DND-41 (cell line): ENCODE data around the gene SLC6A12.

Experiments used
- ATAC-seq: fragments of 200-7000 bp; cut with Tn5 transposase; 3 replicates; pipeline ENCODE4 v1.9.1; 2021; ENCODE audit warnings: low read depth; ENCODE audit not compliant: insufficient read depth
- DNase-seq: peaks from one replicate; pipeline ENCODE4 v3.0.0-alpha.2; 2020
- H2AFZ ChIP-seq: 2 replicates; pipeline ENCODE4 v1.6.0; 2012; ENCODE audit warnings: low read depth, low read length
- H3K27ac ChIP-seq: 2 replicates; pipeline ENCODE4 v1.5.1; 2012; ENCODE audit warnings: low read length, inconsistent platforms
- H3K27me3 ChIP-seq: fragments of 200-600 bp; sonication (generic); 2 replicates; pipeline ENCODE4 v1.6.0; 2012; ENCODE audit warnings: low read length, mild to moderate bottlenecking, inconsistent platforms; ENCODE audit not compliant: insufficient read depth, poor library complexity
- H3K36me3 ChIP-seq: 2 replicates; pipeline ENCODE4 v1.5.1; 2012; ENCODE audit warnings: low read length, inconsistent platforms; ENCODE audit not compliant: insufficient read depth
- H3K4me1 ChIP-seq: 2 replicates; pipeline ENCODE4 v1.5.1; 2012; ENCODE audit warnings: mild to moderate bottlenecking, low read length; ENCODE audit not compliant: insufficient read depth
- H3K4me2 ChIP-seq: 2 replicates; pipeline ENCODE4 v1.6.0; 2012; ENCODE audit warnings: mild to moderate bottlenecking, moderate library complexity, low read length, inconsistent platforms; ENCODE audit not compliant: insufficient read depth
- H3K4me3 ChIP-seq, 2 experiments: fragments of 200-600 bp in 1 of 2; shearing (Covaris generic) in 1 of 2; 2 replicates each; pipeline ENCODE4 v1.5.1; 2012 to 2016; ENCODE audit warnings: inconsistent platforms in 2 of 2, low read length in 2 of 2, mild to moderate bottlenecking in 2 of 2, low read depth in 1 of 2, moderate library complexity in 1 of 2
- H3K79me2 ChIP-seq: 2 replicates; pipeline ENCODE4 v1.6.0; 2012; ENCODE audit warnings: low read length, inconsistent platforms; ENCODE audit not compliant: insufficient read depth
- H3K9ac ChIP-seq: 2 replicates; pipeline ENCODE4 v1.6.0; 2012; ENCODE audit warnings: low read depth, mild to moderate bottlenecking, inconsistent platforms, low read length, moderate library complexity
- H3K9me3 ChIP-seq: 2 replicates; pipeline ENCODE4 v1.5.1; 2012; ENCODE audit warnings: low read length, moderate library complexity, mild to moderate bottlenecking, inconsistent platforms; ENCODE audit not compliant: insufficient read depth, severe bottlenecking
- H4K20me1 ChIP-seq: 2 replicates; pipeline ENCODE4 v1.6.0; 2012; ENCODE audit warnings: low read length; ENCODE audit not compliant: insufficient read depth
- CTCF ChIP-seq: IDR thresholded peaks from 2 replicates; pipeline ENCODE4 v1.5.1; 2012; ENCODE audit warnings: borderline replicate concordance, low read length, moderate library complexity, mild to moderate bottlenecking; ENCODE audit not compliant: poor library complexity, severe bottlenecking; ENCODE audit errors: extremely low read depth
- EZH2 ChIP-seq: IDR thresholded peaks from 3 replicates; pipeline ENCODE4 v1.6.1; 2012; ENCODE audit warnings: borderline replicate concordance, low read depth, mild to moderate bottlenecking, moderate library complexity, low read length, inconsistent platforms; ENCODE audit not compliant: severe bottlenecking

The SLC6A12 gene

GRCh38 chr12:174124-174523 is 39.8 kb downstream of the SLC6A12 start:
- Histone ChIP-seq H3K4me1 (no peaks in the 10 kb centered on the region), H2AFZ (no peak overlapping the region), H4K20me1 (no peaks in the 10 kb centered on the region), H3K36me3 (no peaks in the 10 kb centered on the region), H3K9me3 (no peaks in the 10 kb centered on the region), H3K27ac (no peak overlapping the region), H3K79me2 (no peaks in the 10 kb centered on the region), H3K4me3 (no peak overlapping the region), H3K4me2 (no peak overlapping the region), H3K27me3 (no peaks in the 10 kb centered on the region), H3K9ac (no peak overlapping the region)
- ATAC-seq (no peak), DNase-seq (no peak)
- TF ChIP-seq CTCF = no peak
- no peak for TF ChIP-seq EZH2

- Histone ChIP-seq H3K4me3 (no peak overlapping the region), H3K4me1 (no peaks in the 10 kb centered on the region), H2AFZ (no peak overlapping the region), H3K27me3 (peaks cover 4% of the 10 kb centered on the region), H3K36me3 (no peaks in the 10 kb centered on the region), H3K27ac (no peak overlapping the region), H3K79me2 (no peaks in the 10 kb centered on the region), H3K9ac (no peak overlapping the region), H3K9me3 (no peaks in the 10 kb centered on the region), H3K4me2 (no peak overlapping the region), H4K20me1 (peaks cover 6% of the 10 kb centered on the region; the same call in 1 of the 2 replicates)
- no peak for ATAC-seq
- DNase-seq = no peak
- TF ChIP-seq CTCF (no peak), EZH2 (no peak)
Observed at GRCh38 chr12:172732-173161, 41.2 kb downstream of the SLC6A12 start.

GRCh38 chr12:171743-172676 is 41.9 kb downstream of the SLC6A12 start:
- no peaks in the 10 kb centered on the region for H3K36me3 ChIP-seq
- no peak overlapping the region for H2AFZ ChIP-seq
- peaks cover 6% of the 10 kb centered on the region; the same call in 1 of the 2 replicates for H4K20me1 ChIP-seq
- no peak for DNase-seq
- peaks cover 6% of the 10 kb centered on the region for H3K27me3 ChIP-seq
- H3K27ac ChIP-seq = no peak overlapping the region
- no peak overlapping the region for H3K4me2 ChIP-seq
- H3K4me1 ChIP-seq = no peaks in the 10 kb centered on the region
- TF ChIP-seq CTCF = no peak
- no peak for TF ChIP-seq EZH2
- H3K9me3 ChIP-seq = no peaks in the 10 kb centered on the region
- ATAC-seq = no peak
- no peak overlapping the region for H3K4me3 ChIP-seq
- no peaks in the 10 kb centered on the region for H3K79me2 ChIP-seq
- no peak overlapping the region for H3K9ac ChIP-seq
